Measurements from ENCODE around the gene BAD.
"Not testable (repeated sequence)": the region's sequence is repeated elsewhere in the genome, so short reads cannot be mapped to it uniquely, and the experiment has no call there.

BAD gene

DNA sequence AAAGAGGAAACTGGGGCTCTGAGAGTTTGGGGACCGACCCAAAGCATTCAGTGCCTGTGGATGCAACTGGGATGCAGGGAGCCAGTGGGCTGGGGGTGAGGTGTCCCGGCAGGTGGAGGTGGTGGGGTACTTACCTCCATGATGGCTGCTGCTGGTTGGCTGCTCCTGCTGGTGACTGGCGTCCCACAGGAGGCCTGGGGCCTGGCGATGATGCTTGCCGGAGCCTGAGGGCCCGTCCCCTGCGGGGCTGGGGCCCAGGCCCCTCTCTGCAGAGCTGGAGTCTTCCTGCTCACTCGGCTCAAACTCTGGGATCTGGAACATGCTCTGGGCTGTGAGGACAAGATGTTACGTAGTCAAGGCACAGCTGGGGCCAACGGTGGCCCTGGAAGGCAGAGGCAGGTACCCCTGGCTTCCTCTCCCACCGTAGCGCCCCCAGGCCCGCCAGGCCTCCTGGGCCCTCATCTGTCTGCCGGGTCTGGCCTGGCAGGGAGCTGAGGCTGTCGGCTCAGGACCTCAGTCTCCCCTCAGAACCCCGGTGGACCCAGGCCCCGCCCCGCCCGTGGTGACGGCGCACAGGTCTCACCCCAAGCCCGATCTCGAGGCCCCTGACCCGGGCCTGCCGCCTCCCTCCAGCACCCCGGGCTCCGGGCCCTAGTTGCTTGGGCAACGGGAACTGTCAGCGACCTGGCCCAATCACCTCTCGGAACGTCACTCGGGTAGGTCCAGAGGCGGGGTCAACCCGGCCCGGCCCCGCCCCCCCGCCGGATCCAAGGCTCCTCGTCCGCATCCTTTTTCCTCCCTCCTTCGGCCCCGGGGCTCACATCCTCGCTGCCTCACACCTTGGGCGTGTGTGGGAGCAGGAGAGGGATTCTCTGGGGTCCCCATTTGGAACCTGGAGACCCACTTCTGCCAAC, at the start of gene BAD:
BAD (minus strand) TSS at position 618 of the 914 bp plus-strand sequence; CDS start at position 321, 297 bp downstream.
- DNase-seq: peak; percentile 96

- no peak for DNase-seq
Measured at GRCh38 chr11:64333556-64333955, 49.1 kb upstream of the BAD start.

DNA sequence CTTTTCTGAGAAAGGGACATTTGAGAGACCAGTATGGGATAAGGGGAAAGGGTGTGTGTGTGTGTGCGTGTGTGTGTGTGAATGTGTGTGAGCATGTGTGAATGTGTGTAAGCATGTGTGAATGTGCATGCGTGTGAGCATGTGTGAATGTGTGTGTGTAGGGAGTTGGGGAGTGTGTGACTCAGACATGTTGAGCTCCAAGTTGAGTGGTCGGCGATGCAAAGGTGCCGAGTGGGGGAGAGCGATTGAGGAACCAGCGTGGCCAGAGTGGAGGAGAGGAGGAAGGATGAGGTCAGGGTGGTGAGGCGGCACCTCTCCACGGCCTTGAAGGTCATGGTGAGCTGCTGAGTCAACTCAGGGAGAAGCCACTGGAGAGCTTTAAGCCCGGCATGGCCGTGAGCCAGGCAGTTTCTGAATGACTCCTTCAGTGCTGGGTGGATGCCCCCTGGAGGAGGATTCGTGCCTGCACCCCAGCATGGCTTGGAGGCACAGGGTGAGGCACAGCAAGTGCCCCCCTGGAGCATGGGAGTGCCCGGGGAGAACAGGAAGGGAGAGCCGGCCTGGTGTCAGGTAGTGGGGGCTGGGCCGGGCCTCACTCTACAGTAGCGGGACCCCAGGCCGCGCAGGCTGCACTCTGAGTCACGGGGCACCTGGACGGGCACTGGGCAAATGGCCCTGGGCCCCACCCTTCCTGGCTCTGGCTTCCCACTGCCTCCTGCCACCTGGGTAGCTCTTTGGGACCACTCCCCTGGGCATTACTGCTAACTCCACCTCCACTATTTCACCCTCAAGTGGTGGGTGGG, 47.3 kb upstream of the BAD start:
- DNase-seq: peak; percentile 75

GRCh38 chr11:64330888-64331287, 46.4 kb upstream of the BAD start:
- no peak for DNase-seq

GRCh38 chr11:64327993-64328392, 43.5 kb upstream of the BAD start:
- DNase-seq: no peak

DNA sequence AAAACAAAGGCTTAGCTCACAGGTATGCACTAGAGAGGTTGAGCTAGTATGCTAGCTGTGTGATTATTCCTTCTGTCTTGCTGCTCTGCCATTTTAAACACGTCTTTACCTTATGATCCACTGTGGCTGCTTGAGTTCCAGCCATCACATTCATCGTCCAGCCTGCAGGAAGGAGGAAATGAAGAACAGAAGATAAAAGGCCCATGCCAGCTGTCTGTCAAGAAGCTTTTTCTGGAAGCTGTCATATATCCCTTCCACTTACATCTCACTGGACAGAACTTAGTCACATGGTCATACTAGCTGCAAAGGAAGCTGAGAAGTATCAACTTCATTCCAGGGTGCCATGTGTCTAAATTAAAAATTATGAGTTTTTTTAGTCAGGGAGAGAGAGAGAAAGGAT, 42.9 kb upstream of the BAD start:
- DNase-seq: no peak

DNA sequence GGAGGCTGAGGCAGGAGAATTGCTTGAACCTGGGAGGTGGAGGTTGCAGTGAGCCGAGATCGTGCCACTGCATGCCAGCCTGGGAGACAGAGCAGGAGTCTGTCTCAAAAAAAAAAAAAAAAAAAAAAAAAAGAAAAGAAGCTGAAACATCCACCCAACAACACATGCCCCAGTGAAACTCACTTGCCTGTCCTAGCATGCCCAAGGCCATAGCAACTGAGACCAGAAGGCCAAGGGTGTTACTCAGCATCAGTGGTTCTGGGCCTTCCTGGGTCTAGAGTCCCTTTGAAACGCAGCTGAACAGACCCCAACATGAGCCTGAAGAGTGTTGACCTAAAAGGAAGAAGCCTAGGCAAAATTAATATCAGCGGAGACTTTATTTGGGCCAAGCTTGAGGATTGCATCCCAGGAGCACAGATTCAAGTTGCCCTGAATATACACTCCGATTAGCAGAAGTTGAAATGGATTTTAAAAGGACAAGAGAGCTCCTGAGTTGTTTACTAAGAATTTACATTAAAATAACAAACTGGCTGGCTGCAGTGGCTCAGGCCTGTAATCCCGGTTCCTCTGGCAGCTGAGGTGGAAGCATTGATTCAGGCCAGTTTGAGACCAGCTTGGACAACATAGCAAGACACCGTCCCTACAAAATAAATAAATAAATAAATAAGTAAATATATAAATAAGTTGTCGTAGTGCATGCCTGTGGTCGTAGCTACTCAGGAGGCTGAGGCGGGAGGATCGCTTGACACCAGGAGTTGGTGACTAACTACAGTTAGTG, 40.4 kb upstream of the BAD start:
- DNase-seq: no peak

- not testable (repeated sequence) for DNase-seq
Measured at GRCh38 chr11:64323984-64324383, 39.5 kb upstream of the BAD start.

- DNase-seq: no peak
Measured at GRCh38 chr11:64323373-64323772, 38.9 kb upstream of the BAD start.

DNA sequence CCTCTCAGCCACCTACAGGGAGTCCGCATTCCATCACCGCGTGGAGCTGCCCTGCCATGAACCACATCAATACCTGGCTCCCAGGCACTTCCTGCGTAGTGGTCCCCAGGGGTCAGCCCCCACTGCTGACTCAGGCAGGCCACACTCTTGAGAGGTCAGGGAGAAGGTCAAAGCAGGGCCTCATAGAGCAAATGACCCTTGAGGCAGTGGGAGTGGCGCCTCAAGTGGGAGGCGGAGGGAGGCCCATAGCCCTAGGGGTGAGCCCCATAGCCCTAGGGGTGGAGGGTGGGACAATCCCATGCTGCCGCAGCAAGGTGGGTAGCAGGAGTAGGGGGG, 38.4 kb upstream of the BAD start:
- no peak for DNase-seq

DNA sequence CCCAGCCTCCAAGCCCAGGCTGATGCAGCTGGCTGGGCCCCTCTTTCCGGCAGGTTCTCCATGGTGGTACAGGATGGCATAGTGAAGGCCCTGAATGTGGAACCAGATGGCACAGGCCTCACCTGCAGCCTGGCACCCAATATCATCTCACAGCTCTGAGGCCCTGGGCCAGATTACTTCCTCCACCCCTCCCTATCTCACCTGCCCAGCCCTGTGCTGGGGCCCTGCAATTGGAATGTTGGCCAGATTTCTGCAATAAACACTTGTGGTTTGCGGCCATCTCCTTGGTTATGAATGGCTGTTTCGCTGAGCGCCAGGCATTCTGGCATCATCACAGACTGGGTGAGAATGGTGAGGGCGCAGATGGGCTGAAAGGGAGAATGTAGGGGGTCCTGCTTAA, 37.1 kb upstream of the BAD start:
- DNase-seq: no peak

DNA sequence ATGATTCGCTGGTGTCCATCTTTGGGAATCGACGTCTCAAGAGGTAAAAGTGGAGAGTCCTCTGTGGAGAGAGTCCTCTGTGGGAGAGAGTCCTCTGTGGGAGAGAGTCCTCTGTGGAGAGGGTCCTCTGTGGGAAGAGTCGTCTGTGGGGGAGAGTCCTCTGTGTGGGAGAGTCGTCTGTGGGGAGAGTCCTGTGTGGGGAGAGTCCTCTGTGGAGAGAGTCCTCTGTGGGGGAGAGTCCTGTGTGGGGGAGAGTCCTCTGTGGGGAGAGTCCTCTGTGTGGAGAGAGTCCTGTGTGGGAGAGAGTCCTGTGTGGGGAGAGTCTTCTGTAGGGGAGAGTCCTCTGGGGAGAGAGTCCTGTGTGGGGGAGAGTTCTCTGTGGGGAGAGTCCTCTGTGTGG, 36.6 kb upstream of the BAD start:
- DNase-seq: no peak

- DNase-seq: no peak
Measured at GRCh38 chr11:64320556-64320955, 36.1 kb upstream of the BAD start.

GRCh38 chr11:64318766-64319761, 34.6 kb upstream of the BAD start:
- DNase-seq: no peak

GRCh38 chr11:64317961-64318765, 33.7 kb upstream of the BAD start, which contains the start of gene PRDX5:
Gene PRDX5, plus strand, starts transcription at chr11:64318121. Its CDS starts 95 bp downstream, at chr11:64318216.
- DNase-seq: peak; percentile 97

- DNase-seq: peak; percentile 99
Measured at GRCh38 chr11:64317325-64317960, 33.0 kb upstream of the BAD start, which contains the start of gene TRMT112. Gene TRMT112, minus strand, starts transcription at chr11:64317559. Its CDS starts 33 bp downstream, at chr11:64317526.

GRCh38 chr11:64316672-64317324, 32.3 kb upstream of the BAD start:
- DNase-seq: peak; percentile 53

GRCh38 chr11:64315667-64316526, 31.4 kb upstream of the BAD start:
- DNase-seq: not testable (repeated sequence)

Measured in CD4-positive, alpha-beta T cell treated with Interleukin-21 for 1 hour (primary cell).